ENCODE measurements around the gene EEFSEC.

The EEFSEC gene

DNA sequence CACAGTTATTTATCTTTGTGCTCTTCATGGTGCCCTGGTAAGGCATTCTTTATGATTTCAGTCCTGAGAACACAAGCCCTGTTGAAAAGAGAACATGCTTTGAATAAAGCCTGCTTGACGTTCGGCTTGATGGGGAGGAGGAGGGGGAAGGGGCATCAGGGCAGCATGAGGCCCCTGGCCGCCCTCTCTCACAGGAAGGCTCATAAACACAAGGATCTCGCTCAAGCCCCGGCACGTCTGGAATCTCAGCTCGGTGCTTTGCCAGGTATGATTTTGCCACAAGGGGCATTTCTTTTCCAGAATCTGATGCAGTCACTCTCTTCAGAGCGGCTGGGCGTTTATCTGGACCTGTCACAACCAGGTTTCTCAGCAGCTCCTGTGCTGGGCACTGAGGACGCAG lies 184.0 kb downstream of the EEFSEC start:
- no peaks in the 10 kb centered on the region for H3K4me1 Mint-ChIP-seq
- no peaks in the 10 kb centered on the region for H3K9me3 Mint-ChIP-seq
- H3K27me3 Mint-ChIP-seq: no peaks in the 10 kb centered on the region
- no peak overlapping the region for H3K4me3 Mint-ChIP-seq
- H3K36me3 Mint-ChIP-seq: peaks cover 11% of the 10 kb centered on the region
- H3K27ac Mint-ChIP-seq: no peak overlapping the region

- Mint-ChIP-seq H3K4me1 (no peaks in the 10 kb centered on the region), H3K4me3 (no peak overlapping the region), H3K36me3 (peaks cover 11% of the 10 kb centered on the region), H3K27ac (no peak overlapping the region), H3K27me3 (no peaks in the 10 kb centered on the region), H3K9me3 (no peaks in the 10 kb centered on the region)
These were observed 185.5 kb downstream of the EEFSEC start for GRCh38 chr3:128338536-128339330.

- H3K4me1 Mint-ChIP-seq: peaks cover 4% of the 10 kb centered on the region
- no peak overlapping the region for H3K27ac Mint-ChIP-seq
- no peaks in the 10 kb centered on the region for H3K27me3 Mint-ChIP-seq
- H3K36me3 Mint-ChIP-seq: peaks cover 11% of the 10 kb centered on the region
- no peaks in the 10 kb centered on the region for H3K9me3 Mint-ChIP-seq
- no peak overlapping the region for H3K4me3 Mint-ChIP-seq
These were observed 186.3 kb downstream of the EEFSEC start for GRCh38 chr3:128339491-128340012.

- H3K36me3 Mint-ChIP-seq: peaks cover 11% of the 10 kb centered on the region
These were observed 187.1 kb downstream of the EEFSEC start for GRCh38 chr3:128340198-128340903.

GRCh38 chr3:128340904-128341555 lies 187.7 kb downstream of the EEFSEC start:
- H3K4me1 Mint-ChIP-seq: peaks cover 4% of the 10 kb centered on the region

More at GRCh38 chr3:128340198-128340903, 187.1 kb downstream of the EEFSEC start:
- Mint-ChIP-seq H3K27ac (no peak overlapping the region), H3K4me3 (no peak overlapping the region), H3K27me3 (no peaks in the 10 kb centered on the region), H3K4me1 (peaks cover 4% of the 10 kb centered on the region), H3K9me3 (no peaks in the 10 kb centered on the region)

DNA sequence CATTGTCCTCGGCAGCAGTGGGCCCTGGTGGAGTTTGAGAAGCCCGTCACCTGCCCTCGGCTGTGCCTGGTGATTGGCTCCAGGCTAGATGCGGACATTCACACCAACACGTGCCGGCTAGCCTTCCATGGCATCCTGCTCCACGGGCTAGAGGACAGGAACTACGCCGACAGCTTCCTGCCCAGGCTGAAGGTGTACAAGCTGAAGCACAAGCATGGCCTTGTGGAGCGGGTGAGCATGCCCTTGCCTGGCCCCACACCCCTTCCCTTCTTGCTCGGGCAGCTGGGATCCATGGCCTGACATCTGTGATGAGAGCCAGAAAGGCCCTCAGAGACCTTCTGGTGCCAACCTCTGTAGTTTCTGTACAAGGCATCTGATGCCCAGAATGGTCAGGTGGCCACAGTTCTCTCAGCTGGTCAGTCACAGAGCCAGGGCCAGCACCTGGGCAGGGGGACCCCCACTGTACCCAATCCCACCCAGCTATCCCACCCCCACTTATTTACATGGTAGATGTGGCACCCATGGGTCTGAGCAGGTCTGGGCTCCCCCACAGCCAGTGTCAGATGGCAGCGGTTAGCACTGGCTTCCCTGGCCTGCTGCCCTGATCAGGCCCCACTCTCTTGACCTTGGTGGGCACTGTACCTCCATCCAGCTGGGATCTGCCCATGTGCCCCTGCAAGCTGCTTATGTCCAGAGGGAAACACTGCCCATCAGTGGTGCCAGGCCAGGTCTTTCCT lies 188.5 kb downstream of the EEFSEC start:
- peaks cover 7% of the 10 kb centered on the region for H3K36me3 Mint-ChIP-seq
- H3K27ac Mint-ChIP-seq: no peak overlapping the region
- no peaks in the 10 kb centered on the region for H3K27me3 Mint-ChIP-seq
- no peaks in the 10 kb centered on the region for H3K9me3 Mint-ChIP-seq
- peaks cover 4% of the 10 kb centered on the region for H3K4me1 Mint-ChIP-seq
- H3K4me3 Mint-ChIP-seq: no peak overlapping the region

More at GRCh38 chr3:128340904-128341555, 187.7 kb downstream of the EEFSEC start:
- no peak overlapping the region for H3K4me3 Mint-ChIP-seq
- no peaks in the 10 kb centered on the region for H3K27me3 Mint-ChIP-seq
- no peaks in the 10 kb centered on the region for H3K9me3 Mint-ChIP-seq
- no peak overlapping the region for H3K27ac Mint-ChIP-seq
- peaks cover 11% of the 10 kb centered on the region for H3K36me3 Mint-ChIP-seq

DNA sequence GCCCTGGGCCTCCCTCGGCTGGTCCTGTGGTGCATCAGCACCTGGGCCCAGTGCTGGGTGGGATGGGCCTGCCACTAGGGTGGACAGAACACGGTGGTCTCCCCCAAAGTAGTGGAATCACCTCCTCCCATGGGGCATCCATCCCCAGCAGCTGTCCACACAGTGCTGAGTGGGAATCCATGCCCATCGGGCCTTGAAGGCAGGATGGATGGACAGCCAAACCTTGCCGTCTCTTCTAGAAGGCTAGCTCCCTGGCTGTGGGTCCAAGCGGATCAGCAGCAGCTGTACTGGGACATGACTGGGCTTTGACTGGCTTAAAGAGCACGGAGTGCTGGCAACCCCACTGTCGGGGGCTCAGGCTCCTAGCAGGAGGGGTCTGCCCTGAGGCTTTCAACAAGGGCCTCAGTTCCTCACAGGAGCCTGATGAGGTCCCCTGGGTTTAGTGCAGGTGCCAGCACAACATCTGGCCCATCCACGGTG lies 189.5 kb downstream of the EEFSEC start:
- Mint-ChIP-seq H3K27ac (no peak overlapping the region), H3K36me3 (peaks cover 4% of the 10 kb centered on the region), H3K27me3 (no peaks in the 10 kb centered on the region), H3K4me3 (no peak overlapping the region), H3K4me1 (peaks cover 12% of the 10 kb centered on the region), H3K9me3 (no peaks in the 10 kb centered on the region)

DNA sequence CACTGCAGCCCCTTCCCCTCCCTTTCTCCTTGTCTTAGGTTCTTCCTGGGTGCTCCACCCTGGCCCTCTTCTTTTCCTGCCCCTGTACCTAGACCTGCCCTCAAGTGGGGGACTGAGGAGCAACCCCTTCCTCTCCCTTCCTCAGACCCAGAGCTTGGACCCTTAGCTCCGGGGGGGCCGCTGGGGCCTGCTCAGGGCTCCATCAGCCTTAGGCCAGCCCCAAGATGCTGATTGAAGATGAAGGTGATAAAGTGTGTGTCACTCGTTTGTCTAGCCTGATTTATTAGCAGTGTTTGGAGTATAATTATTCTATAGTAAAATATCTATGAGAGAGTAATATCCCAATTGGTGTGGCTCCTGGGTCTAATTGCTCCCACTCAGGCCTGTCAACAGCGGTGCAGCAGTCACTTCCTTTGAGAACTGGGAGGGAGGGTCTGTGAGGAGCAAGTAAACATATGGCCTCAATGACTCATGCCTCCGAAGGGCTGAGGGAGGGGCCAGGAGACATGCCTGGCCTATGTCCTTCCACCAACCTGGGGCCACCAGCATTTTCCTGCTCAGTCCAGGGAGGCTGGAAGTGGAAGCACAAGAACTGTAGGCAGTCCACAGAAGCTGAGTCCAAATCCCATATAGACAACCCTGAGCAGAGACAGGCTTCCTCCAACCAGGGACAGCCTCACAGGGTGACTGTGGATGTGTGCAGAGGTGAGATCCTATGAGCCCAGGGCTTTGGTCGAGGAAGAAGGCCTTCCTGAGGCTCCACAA lies 190.2 kb downstream of the EEFSEC start:
- Mint-ChIP-seq H3K27ac (no peak overlapping the region), H3K4me1 (peaks cover 19% of the 10 kb centered on the region), H3K36me3 (peaks cover 4% of the 10 kb centered on the region), H3K27me3 (no peaks in the 10 kb centered on the region), H3K4me3 (no peak overlapping the region), H3K9me3 (no peaks in the 10 kb centered on the region)

DNA sequence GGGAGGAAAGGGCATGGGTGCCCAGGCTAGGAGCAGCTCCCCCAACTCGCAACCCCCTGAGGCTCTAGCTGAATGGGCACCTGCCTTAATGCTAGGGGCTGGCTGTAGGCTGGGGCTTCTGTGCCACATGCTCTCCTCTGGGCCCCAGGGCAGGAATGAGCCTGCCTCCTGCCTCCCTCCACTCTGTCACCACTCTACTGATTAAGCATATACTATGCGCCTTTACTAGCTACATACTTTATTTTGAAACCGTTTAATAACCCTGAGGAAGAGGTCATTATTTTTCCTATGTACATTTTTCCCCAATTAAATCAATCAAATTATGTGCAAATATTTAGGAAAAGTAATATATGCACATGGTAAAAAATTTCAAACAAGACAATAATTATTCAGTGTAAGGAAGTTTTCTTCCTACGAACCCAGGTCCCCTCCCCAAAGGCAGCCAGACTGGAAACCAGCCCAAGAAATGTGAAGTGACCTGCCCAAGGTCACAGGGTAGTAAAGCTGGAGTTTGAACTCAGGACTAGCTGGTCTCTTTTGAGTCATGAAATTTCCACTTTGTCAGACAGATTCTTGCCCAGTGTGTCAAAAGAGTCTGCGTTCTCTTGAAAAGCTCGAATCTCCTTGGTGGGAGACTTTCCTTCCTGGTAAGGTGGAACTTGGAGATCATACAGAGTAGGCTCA lies 190.9 kb downstream of the EEFSEC start:
- Mint-ChIP-seq H3K4me1 (peaks cover 22% of the 10 kb centered on the region), H3K27me3 (no peaks in the 10 kb centered on the region), H3K4me3 (no peak overlapping the region), H3K27ac (no peak overlapping the region), H3K9me3 (no peaks in the 10 kb centered on the region), H3K36me3 (peaks cover 4% of the 10 kb centered on the region)

DNA sequence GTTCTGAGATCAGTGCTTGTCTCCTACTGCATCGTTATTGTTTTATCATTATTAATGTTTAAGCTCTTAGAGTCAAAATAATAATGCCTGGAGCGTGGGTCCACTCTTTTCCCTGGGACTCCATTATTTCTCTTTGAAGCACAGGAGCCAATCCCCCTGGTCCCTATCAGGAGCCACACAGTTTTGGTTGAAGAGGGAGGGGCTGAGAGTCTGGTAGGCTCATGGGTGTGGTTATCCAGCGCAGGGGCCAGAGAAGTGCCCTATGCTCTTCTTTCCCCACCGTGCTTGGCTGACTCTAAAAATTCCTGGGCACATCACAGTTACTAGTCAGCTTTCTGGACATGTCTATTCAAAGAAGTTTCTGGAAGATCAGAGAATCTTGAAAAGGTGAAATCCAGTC lies 191.9 kb downstream of the EEFSEC start:
- peaks cover 4% of the 10 kb centered on the region for H3K36me3 Mint-ChIP-seq
- H3K4me1 Mint-ChIP-seq: peaks cover 22% of the 10 kb centered on the region
- H3K27me3 Mint-ChIP-seq: no peaks in the 10 kb centered on the region
- no peak overlapping the region for H3K4me3 Mint-ChIP-seq
- H3K27ac Mint-ChIP-seq: no peak overlapping the region
- no peaks in the 10 kb centered on the region for H3K9me3 Mint-ChIP-seq

DNA sequence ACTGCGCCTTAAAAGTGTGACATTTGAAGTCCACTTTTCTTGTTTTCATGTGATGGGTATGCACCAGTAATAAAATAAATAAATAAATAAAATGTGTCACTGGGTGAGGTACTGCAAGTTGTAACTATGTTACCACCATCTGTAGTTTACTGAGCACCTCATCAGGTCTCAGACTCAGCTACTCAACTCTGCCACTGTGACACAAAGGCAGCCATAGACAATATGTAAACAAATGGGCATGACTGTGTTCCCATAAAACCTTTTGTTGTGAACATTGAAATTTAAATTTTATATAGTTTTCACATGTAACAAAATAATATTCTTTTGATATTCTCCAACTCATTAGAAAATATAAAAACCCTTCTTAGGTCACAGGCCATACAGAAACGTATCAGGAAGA lies 193.3 kb downstream of the EEFSEC start:
- Mint-ChIP-seq H3K27ac (no peak overlapping the region), H3K36me3 (no peaks in the 10 kb centered on the region), H3K9me3 (no peaks in the 10 kb centered on the region), H3K27me3 (no peaks in the 10 kb centered on the region), H3K4me1 (peaks cover 22% of the 10 kb centered on the region), H3K4me3 (no peak overlapping the region)

GRCh38 chr3:128347282-128347681 lies 194.0 kb downstream of the EEFSEC start:
- no peaks in the 10 kb centered on the region for H3K9me3 Mint-ChIP-seq
- peaks cover 22% of the 10 kb centered on the region for H3K4me1 Mint-ChIP-seq
- no peaks in the 10 kb centered on the region for H3K36me3 Mint-ChIP-seq
- H3K27me3 Mint-ChIP-seq: no peaks in the 10 kb centered on the region
- H3K4me3 Mint-ChIP-seq: no peak overlapping the region
- H3K27ac Mint-ChIP-seq: no peak overlapping the region

GRCh38 chr3:128348075-128348474 lies 194.8 kb downstream of the EEFSEC start:
- Mint-ChIP-seq H3K4me1 (peaks cover 22% of the 10 kb centered on the region), H3K27me3 (no peaks in the 10 kb centered on the region), H3K27ac (no peak overlapping the region), H3K9me3 (no peaks in the 10 kb centered on the region), H3K36me3 (no peaks in the 10 kb centered on the region), H3K4me3 (no peak overlapping the region)

Measured in activated naive CD4-positive, alpha-beta T cell treated with anti-CD3 and anti-CD28 coated beads, Interleukin-2, amount 50 U/mL, for 24 hours (primary cell).